Measurements from ENCODE around the gene SACS.

The SACS gene

GRCh38 chr13:23384111-23384510, 49.4 kb downstream of the SACS start:
- no peaks in the 10 kb centered on the region for H3K9me2 ChIP-seq (ENCODE audit: low read depth, low read length)
- H3K27ac ChIP-seq (ENCODE audit: low read depth, low read length, poor library complexity, severe bottlenecking), result no peak overlapping the region
- H3K4me2 ChIP-seq (ENCODE audit: low read length), result no peak overlapping the region
- H3K4me3 ChIP-seq (ENCODE audit: low read depth, low read length, poor library complexity, severe bottlenecking), result no peak overlapping the region
- no peaks in the 10 kb centered on the region for H3K9me3 ChIP-seq (ENCODE audit: low read length)
- no peaks in the 10 kb centered on the region for H3F3A ChIP-seq (ENCODE audit: insufficient read depth, low read length)
- no peaks in the 10 kb centered on the region for H3K36me3 ChIP-seq (ENCODE audit: insufficient read depth, low read length)
- no peaks in the 10 kb centered on the region for H3K79me2 ChIP-seq (ENCODE audit: insufficient read depth, low read length)
- no peaks in the 10 kb centered on the region for H4K20me1 ChIP-seq (ENCODE audit: insufficient read depth, low read length)
- H3K4me1 ChIP-seq (ENCODE audit: insufficient read depth, low read length, severe bottlenecking), result no peaks in the 10 kb centered on the region
- H2AFZ ChIP-seq (ENCODE audit: low read length), result no peak overlapping the region
- TF ChIP-seq EZH2 (IDR thresholded peaks at IDR 0.05; ENCODE audit: borderline replicate concordance, low read length), result no peak
- TF ChIP-seq CTCF (IDR thresholded peaks at IDR 0.05; ENCODE audit: low read length), result no peak
- no peaks in the 10 kb centered on the region; the same call in 1 of the 2 replicates for H3K27me3 ChIP-seq (ENCODE audit: insufficient read depth, low read length)
- no peak overlapping the region for H3K9ac ChIP-seq (ENCODE audit: low read length)

- TF ChIP-seq EZH2 (IDR thresholded peaks at IDR 0.05; ENCODE audit: borderline replicate concordance, low read length), result no peak
- no peak for TF ChIP-seq CTCF (IDR thresholded peaks at IDR 0.05; ENCODE audit: low read length)
- no peaks in the 10 kb centered on the region; the same call in 1 of the 2 replicates for H3K27me3 ChIP-seq (ENCODE audit: insufficient read depth, low read length)
- no peaks in the 10 kb centered on the region for H3K9me2 ChIP-seq (ENCODE audit: low read depth, low read length)
- H3K9me3 ChIP-seq (ENCODE audit: low read length), result no peaks in the 10 kb centered on the region
- no peaks in the 10 kb centered on the region for H4K20me1 ChIP-seq (ENCODE audit: insufficient read depth, low read length)
- no peaks in the 10 kb centered on the region for H3K4me1 ChIP-seq (ENCODE audit: insufficient read depth, low read length, severe bottlenecking)
- no peaks in the 10 kb centered on the region for H3K36me3 ChIP-seq (ENCODE audit: insufficient read depth, low read length)
- no peak overlapping the region for H3K9ac ChIP-seq (ENCODE audit: low read length)
- no peaks in the 10 kb centered on the region for H3F3A ChIP-seq (ENCODE audit: insufficient read depth, low read length)
- no peak overlapping the region for H2AFZ ChIP-seq (ENCODE audit: low read length)
- H3K4me2 ChIP-seq (ENCODE audit: low read length), result no peak overlapping the region
- H3K27ac ChIP-seq (ENCODE audit: low read depth, low read length, poor library complexity, severe bottlenecking), result no peak overlapping the region
- no peaks in the 10 kb centered on the region for H3K79me2 ChIP-seq (ENCODE audit: insufficient read depth, low read length)
- no peak overlapping the region for H3K4me3 ChIP-seq (ENCODE audit: low read depth, low read length, poor library complexity, severe bottlenecking)
Observed at GRCh38 chr13:23383151-23383550, 50.4 kb downstream of the SACS start.

GRCh38 chr13:23381866-23382265, 51.6 kb downstream of the SACS start:
- Histone ChIP-seq H3K27ac (ENCODE audit: low read depth, low read length, poor library complexity, severe bottlenecking) (no peak overlapping the region), H3K9ac (ENCODE audit: low read length) (no peak overlapping the region), H3F3A (ENCODE audit: insufficient read depth, low read length) (no peaks in the 10 kb centered on the region), H3K36me3 (ENCODE audit: insufficient read depth, low read length) (no peaks in the 10 kb centered on the region), H3K79me2 (ENCODE audit: insufficient read depth, low read length) (no peaks in the 10 kb centered on the region), H3K4me3 (ENCODE audit: low read depth, low read length, poor library complexity, severe bottlenecking) (no peak overlapping the region), H3K27me3 (ENCODE audit: insufficient read depth, low read length) (no peaks in the 10 kb centered on the region; the same call in 1 of the 2 replicates), H4K20me1 (ENCODE audit: insufficient read depth, low read length) (no peaks in the 10 kb centered on the region), H2AFZ (ENCODE audit: low read length) (no peak overlapping the region), H3K4me1 (ENCODE audit: insufficient read depth, low read length, severe bottlenecking) (no peaks in the 10 kb centered on the region), H3K9me3 (ENCODE audit: low read length) (no peaks in the 10 kb centered on the region), H3K9me2 (ENCODE audit: low read depth, low read length) (no peaks in the 10 kb centered on the region), H3K4me2 (ENCODE audit: low read length) (no peak overlapping the region)
- TF ChIP-seq CTCF (IDR thresholded peaks at IDR 0.05; ENCODE audit: low read length), result no peak
- no peak for TF ChIP-seq EZH2 (IDR thresholded peaks at IDR 0.05; ENCODE audit: borderline replicate concordance, low read length)

Data from OCI-LY1 (cell line).